ENCODE results near the gene SH2D6. TPM values are rescaled to one million over a fixed set of nuclear protein-coding genes. Genes with fewer than 3 reads are reported as not detected.

Gene SH2D6
- polyA plus RNA-seq, 1 donor from 2014 or later, result not detected

DNA sequence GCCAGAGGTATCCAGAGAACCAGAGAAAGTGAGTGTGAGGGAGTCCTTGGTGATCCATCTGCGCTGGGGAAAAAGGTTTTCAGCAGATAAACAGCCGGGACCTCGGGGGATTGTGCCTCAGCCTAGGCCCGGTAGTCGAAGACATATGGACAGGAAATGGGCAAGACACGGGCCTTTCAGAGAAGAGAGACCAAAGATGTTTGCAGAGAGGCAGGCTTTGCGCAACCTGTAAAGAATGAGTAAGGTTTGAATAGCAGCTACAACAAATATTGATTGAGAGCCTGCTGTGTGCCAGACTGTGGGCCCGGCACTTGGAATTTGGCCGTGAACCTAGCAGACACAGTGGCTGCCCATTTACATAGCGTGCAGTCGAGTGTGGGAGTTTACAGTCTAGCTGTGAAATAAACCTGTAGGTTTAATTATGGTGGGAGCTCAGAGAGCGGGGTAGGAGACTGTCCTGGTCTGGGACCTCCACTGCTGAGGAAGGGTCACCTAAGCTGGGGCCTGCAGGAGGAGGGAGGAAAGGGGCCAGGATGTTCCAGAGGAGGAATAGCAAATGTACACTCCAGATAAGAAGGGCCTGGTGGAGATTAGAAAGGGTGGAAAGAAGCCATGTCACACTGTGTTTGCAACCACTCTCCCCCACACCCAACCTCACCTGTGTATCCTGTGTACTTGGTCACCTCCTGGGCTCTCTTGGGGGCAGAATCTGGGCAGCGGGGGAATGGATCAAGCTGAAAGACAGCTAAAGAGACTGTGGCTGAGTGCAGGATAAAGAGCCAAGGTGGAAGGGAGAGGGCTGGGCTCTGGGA lies 3.0 kb downstream of the SH2D6 start:
- TF ChIP-seq RAD21 (conservative IDR thresholded peaks at IDR 0.05) (no peak), POLR2AphosphoS5 (IDR thresholded peaks at IDR 0.05) (no peak), EP300 (conservative IDR thresholded peaks at IDR 0.05; ENCODE audit: poor library complexity, severe bottlenecking) (no peak), SMC3 (conservative IDR thresholded peaks at IDR 0.05; ENCODE audit: poor library complexity) (no peak), MXI1 (conservative IDR thresholded peaks at IDR 0.05; ENCODE audit: poor library complexity, severe bottlenecking) (no peak), EZH2 (IDR thresholded peaks at IDR 0.05; ENCODE audit: borderline replicate concordance, insufficient read depth, low read length, poor library complexity, severe bottlenecking) (no peak), TAF1 (IDR thresholded peaks at IDR 0.05; ENCODE audit: low read depth) (no peak)
- TF ChIP-seq, protein P1, sequence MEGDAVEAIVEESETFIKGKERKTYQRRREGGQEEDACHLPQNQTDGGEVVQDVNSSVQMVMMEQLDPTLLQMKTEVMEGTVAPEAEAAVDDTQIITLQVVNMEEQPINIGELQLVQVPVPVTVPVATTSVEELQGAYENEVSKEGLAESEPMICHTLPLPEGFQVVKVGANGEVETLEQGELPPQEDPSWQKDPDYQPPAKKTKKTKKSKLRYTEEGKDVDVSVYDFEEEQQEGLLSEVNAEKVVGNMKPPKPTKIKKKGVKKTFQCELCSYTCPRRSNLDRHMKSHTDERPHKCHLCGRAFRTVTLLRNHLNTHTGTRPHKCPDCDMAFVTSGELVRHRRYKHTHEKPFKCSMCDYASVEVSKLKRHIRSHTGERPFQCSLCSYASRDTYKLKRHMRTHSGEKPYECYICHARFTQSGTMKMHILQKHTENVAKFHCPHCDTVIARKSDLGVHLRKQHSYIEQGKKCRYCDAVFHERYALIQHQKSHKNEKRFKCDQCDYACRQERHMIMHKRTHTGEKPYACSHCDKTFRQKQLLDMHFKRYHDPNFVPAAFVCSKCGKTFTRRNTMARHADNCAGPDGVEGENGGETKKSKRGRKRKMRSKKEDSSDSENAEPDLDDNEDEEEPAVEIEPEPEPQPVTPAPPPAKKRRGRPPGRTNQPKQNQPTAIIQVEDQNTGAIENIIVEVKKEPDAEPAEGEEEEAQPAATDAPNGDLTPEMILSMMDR (IDR thresholded peaks at IDR 0.05; ENCODE audit: poor library complexity, severe bottlenecking), result no peak
- TF ChIP-seq, protein P2, sequence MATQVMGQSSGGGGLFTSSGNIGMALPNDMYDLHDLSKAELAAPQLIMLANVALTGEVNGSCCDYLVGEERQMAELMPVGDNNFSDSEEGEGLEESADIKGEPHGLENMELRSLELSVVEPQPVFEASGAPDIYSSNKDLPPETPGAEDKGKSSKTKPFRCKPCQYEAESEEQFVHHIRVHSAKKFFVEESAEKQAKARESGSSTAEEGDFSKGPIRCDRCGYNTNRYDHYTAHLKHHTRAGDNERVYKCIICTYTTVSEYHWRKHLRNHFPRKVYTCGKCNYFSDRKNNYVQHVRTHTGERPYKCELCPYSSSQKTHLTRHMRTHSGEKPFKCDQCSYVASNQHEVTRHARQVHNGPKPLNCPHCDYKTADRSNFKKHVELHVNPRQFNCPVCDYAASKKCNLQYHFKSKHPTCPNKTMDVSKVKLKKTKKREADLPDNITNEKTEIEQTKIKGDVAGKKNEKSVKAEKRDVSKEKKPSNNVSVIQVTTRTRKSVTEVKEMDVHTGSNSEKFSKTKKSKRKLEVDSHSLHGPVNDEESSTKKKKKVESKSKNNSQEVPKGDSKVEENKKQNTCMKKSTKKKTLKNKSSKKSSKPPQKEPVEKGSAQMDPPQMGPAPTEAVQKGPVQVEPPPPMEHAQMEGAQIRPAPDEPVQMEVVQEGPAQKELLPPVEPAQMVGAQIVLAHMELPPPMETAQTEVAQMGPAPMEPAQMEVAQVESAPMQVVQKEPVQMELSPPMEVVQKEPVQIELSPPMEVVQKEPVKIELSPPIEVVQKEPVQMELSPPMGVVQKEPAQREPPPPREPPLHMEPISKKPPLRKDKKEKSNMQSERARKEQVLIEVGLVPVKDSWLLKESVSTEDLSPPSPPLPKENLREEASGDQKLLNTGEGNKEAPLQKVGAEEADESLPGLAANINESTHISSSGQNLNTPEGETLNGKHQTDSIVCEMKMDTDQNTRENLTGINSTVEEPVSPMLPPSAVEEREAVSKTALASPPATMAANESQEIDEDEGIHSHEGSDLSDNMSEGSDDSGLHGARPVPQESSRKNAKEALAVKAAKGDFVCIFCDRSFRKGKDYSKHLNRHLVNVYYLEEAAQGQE (IDR thresholded peaks at IDR 0.05; ENCODE audit: borderline replicate concordance), result no peak
- H3K9ac ChIP-seq (ENCODE audit: low read length), result peak overlapping the region; percentile 3

DNA sequence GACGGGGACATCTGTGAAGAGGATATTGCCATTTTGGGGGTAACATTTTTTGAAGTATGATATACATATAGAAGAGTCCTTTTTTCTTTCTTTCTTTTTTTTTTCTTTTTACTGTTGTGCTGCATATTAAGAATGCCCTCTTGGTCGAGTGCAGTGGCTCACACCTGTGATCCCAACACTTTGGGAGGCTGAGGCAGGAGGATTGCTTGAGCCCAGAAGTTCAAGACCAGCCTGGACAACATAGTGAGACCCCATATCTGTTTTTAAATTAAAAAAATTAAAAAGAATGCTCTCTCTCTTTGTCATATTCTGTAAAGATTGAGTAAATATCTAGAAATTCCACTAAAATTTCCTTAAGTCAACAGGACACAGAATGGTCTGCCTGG lies 3.6 kb downstream of the SH2D6 start:
- H3K27ac ChIP-seq (ENCODE audit: low read length), result no peak overlapping the region

More for the DNA sequence above, 3.0 kb downstream of the SH2D6 start:
- H3K4me2 ChIP-seq (ENCODE audit: low read length), result no peak overlapping the region
- H3K27ac ChIP-seq (ENCODE audit: low read length), result peak overlapping the region; percentile 8
- H3F3A ChIP-seq (ENCODE audit: insufficient read depth, low read length, poor library complexity, severe bottlenecking), result no peaks in the 10 kb centered on the region
- H3K36me3 ChIP-seq (ENCODE audit: insufficient read depth, low read length), result no peaks in the 10 kb centered on the region
- no peaks in the 10 kb centered on the region for H3K79me2 ChIP-seq (replicated peaks; ENCODE audit: insufficient read depth, low read length)
- H2AFZ ChIP-seq (ENCODE audit: low read depth, low read length), result peak overlapping the region; percentile 24
- H3K9me3 ChIP-seq (ENCODE audit: low read length), result no peaks in the 10 kb centered on the region
- no peaks in the 10 kb centered on the region for H3K9me2 ChIP-seq (ENCODE audit: insufficient read depth, low read length)
- no peak overlapping the region for H3K4me3 ChIP-seq (ENCODE audit: low read length)
- no peaks in the 10 kb centered on the region for H4K20me1 ChIP-seq (ENCODE audit: insufficient read depth)
- H3K27me3 ChIP-seq (ENCODE audit: insufficient read depth, low read depth, low read length), result no peaks in the 10 kb centered on the region

More for the DNA sequence above, 3.6 kb downstream of the SH2D6 start:
- Histone ChIP-seq H4K20me1 (ENCODE audit: insufficient read depth) (no peaks in the 10 kb centered on the region), H3K36me3 (ENCODE audit: insufficient read depth, low read length) (no peaks in the 10 kb centered on the region), H3K4me2 (ENCODE audit: low read length) (no peak overlapping the region), H2AFZ (ENCODE audit: low read depth, low read length) (no peak overlapping the region), H3K9me3 (ENCODE audit: low read length) (no peaks in the 10 kb centered on the region), H3K4me3 (ENCODE audit: low read length) (no peak overlapping the region), H3K9me2 (ENCODE audit: insufficient read depth, low read length) (no peaks in the 10 kb centered on the region), H3K9ac (ENCODE audit: low read length) (no peak overlapping the region), H3K79me2 (replicated peaks; ENCODE audit: insufficient read depth, low read length) (no peaks in the 10 kb centered on the region), H3K27me3 (ENCODE audit: insufficient read depth, low read depth, low read length) (no peaks in the 10 kb centered on the region), H3F3A (ENCODE audit: insufficient read depth, low read length, poor library complexity, severe bottlenecking) (no peaks in the 10 kb centered on the region)
- TF ChIP-seq EP300 (conservative IDR thresholded peaks at IDR 0.05; ENCODE audit: poor library complexity, severe bottlenecking), result no peak
- TF ChIP-seq SMC3 (conservative IDR thresholded peaks at IDR 0.05; ENCODE audit: poor library complexity), result no peak
- TF ChIP-seq EZH2 (IDR thresholded peaks at IDR 0.05; ENCODE audit: borderline replicate concordance, insufficient read depth, low read length, poor library complexity, severe bottlenecking), result no peak
- TF ChIP-seq, protein P1 (IDR thresholded peaks at IDR 0.05; ENCODE audit: poor library complexity, severe bottlenecking), result no peak
- TF ChIP-seq, protein P2 (IDR thresholded peaks at IDR 0.05; ENCODE audit: borderline replicate concordance), result no peak
- no peak for TF ChIP-seq MXI1 (conservative IDR thresholded peaks at IDR 0.05; ENCODE audit: poor library complexity, severe bottlenecking)
- no peak for TF ChIP-seq POLR2AphosphoS5 (IDR thresholded peaks at IDR 0.05)
- TF ChIP-seq RAD21 (conservative IDR thresholded peaks at IDR 0.05), result no peak
- TF ChIP-seq TAF1 (IDR thresholded peaks at IDR 0.05; ENCODE audit: low read depth), result no peak
